Activated T-cell treated with anti-CD3 and anti-CD28 coated beads for 4 hours (primary cell): ENCODE results near the gene LUC7L.
"Not testable (repeated sequence)": the region's sequence is repeated elsewhere in the genome, so short reads cannot be mapped to it uniquely, and the experiment has no call there.

Experiments used
- DNase-seq: peaks from one replicate; pipeline ENCODE4 v3.0.0-alpha.2; 2020

LUC7L gene

GRCh38 chr16:178668-179015, 50.6 kb downstream of the LUC7L start:
- no peak for DNase-seq

DNA sequence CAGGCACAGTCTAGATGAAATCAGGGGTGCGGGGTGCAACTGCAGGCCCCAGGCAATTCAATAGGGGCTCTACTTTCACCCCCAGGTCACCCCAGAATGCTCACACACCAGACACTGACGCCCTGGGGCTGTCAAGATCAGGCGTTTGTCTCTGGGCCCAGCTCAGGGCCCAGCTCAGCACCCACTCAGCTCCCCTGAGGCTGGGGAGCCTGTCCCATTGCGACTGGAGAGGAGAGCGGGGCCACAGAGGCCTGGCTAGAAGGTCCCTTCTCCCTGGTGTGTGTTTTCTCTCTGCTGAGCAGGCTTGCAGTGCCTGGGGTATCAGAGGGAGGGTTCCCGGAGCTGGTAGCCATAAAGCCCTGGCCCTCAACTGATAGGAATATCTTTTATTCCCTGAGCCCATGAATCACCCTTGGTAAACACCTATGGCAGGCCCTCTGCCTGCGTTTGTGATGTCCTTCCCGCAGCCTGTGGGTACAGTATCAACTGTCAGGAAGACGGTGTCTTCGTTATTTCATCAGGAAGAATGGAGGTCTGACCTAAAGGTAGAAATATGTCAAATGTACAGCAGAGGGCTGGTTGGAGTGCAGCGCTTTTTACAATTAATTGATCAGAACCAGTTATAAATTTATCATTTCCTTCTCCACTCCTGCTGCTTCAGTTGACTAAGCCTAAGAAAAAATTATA, 51.1 kb downstream of the LUC7L start:
- DNase-seq = no peak

GRCh38 chr16:177394-177822, 51.8 kb downstream of the LUC7L start:
- DNase-seq = no peak

- not testable (repeated sequence) for DNase-seq
Observed at GRCh38 chr16:176477-177382, 52.5 kb downstream of the LUC7L start, which contains the start of gene HBA1. Gene HBA1 (plus strand): TSS chr16:176680. CDS start chr16:176717, 37 bp downstream.

GRCh38 chr16:176006-176405, 53.2 kb downstream of the LUC7L start:
- not testable (repeated sequence) for DNase-seq

DNA sequence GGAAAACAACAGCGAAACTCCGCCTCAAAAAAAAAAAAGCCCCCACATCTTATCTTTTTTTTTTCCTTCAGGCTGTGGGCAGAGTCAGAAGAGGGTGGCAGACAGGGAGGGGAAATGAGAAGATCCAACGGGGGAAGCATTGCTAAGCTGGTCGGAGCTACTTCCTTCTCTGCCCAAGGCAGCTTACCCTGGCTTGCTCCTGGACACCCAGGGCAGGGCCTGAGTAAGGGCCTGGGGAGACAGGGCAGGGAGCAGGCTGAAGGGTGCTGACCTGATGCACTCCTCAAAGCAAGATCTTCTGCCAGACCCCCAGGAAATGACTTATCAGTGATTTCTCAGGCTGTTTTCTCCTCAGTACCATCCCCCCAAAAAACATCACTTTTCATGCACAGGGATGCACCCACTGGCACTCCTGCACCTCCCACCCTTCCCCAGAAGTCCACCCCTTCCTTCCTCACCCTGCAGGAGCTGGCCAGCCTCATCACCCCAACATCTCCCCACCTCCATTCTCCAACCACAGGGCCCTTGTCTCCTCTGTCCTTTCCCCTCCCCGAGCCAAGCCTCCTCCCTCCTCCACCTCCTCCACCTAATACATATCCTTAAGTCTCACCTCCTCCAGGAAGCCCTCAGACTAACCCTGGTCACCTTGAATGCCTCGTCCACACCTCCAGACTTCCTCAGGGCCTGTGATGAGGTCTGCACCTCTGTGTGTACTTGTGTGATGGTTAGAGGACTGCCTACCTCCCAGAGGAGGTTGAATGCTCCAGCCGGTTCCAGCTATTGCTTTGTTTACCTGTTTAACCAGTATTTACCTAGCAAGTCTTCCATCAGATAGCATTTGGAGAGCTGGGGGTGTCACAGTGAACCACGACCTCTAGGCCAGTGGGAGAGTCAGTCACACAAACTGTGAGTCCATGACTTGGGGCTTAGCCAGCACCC, 54.0 kb downstream of the LUC7L start:
- no peak for DNase-seq

DNA sequence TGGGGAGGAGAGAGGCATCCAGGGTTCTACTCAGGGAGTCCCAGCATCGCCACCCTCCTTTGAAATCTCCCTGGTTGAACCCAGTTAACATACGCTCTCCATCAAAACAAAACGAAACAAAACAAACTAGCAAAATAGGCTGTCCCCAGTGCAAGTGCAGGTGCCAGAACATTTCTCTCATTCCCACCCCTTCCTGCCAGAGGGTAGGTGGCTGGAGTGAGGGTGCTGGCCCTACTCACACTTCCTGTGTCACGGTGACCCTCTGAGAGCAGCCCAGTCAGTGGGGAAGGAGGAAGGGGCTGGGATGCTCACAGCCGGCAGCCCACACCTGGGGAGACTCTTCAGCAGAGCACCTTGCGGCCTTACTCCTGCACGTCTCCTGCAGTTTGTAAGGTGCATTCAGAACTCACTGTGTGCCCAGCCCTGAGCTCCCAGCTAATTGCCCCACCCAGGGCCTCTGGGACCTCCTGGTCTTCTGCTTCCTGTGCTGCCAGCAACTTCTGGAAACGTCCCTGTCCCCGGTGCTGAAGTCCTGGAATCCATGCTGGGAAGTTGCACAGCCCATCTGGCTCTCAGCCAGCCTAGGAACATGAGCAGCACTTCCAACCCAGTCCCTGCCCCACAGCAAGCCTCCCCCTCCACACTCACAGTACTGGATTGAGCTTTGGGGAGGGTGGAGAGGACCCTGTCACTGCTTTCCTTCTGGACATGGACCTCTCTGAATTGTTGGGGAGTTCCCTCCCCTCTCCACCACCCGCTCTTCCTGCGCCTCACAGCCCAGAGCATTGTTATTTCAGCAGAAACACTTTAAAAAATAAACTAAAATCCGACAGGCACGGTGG, 55.1 kb downstream of the LUC7L start:
- not testable (repeated sequence) for DNase-seq

GRCh38 chr16:173211-173854, 55.9 kb downstream of the LUC7L start:
- DNase-seq = not testable (repeated sequence)

GRCh38 chr16:172374-172941, 56.8 kb downstream of the LUC7L start, which contains the start of gene HBA2:
Gene HBA2 (plus strand): TSS chr16:172876. CDS start chr16:172913, 37 bp downstream.
- not testable (repeated sequence) for DNase-seq

- no peak for DNase-seq
Observed at GRCh38 chr16:170788-171187, 58.5 kb downstream of the LUC7L start.

DNA sequence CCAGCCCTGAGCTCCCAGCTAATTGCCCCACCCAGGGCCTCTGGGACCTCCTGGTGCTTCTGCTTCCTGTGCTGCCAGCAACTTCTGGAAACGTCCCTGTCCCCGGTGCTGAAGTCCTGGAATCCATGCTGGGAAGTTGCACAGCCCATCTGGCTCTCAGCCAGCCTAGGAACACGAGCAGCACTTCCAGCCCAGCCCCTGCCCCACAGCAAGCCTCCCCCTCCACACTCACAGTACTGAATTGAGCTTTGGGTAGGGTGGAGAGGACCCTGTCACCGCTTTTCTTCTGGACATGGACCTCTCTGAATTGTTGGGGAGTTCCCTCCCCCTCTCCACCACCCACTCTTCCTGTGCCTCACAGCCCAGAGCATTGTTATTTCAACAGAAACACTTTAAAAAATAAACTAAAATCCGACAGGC, 59.2 kb downstream of the LUC7L start:
- not testable (repeated sequence) for DNase-seq

DNA sequence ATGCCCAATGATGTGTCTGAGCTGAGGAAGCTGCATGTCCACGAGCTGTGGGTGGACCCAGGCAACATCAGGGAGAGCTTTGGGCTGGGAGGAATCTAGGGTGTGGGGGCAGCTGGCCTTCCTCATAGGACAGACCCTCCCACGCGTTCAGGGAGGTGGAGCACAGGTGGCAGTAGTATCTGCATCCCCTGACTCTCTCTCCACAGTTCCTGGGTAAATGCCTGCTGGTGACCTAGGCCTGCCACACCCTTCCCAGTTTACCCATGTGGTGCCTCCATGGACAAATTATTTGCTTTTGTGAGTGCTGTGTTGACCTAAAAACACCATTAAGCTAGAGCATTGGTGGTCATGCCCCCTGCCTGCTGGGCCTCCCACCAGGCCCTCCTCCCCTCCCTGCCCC, 60.2 kb downstream of the LUC7L start:
- DNase-seq = no peak

DNA sequence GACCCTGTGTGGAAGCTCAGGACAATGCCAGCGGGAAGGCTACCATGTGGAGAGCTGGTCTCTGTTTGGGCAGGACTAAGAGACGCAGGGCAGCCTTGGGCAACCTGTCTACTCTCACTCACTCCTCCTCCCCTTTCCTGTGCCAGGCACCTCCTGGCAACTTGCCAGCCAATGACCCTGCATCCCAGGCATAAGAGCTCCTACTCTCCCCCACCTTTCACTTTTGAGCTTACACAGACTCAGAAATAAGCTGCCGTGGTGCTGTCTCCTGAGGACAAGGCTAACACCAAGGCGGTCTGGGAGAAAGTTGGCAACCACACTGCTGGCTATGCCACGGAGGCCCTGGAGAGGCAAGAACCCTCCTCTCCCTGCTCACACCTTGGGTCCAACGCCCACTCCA, 60.8 kb downstream of the LUC7L start:
- no peak for DNase-seq

GRCh38 chr16:167122-167690, 62.0 kb downstream of the LUC7L start:
- no peak for DNase-seq

DNA sequence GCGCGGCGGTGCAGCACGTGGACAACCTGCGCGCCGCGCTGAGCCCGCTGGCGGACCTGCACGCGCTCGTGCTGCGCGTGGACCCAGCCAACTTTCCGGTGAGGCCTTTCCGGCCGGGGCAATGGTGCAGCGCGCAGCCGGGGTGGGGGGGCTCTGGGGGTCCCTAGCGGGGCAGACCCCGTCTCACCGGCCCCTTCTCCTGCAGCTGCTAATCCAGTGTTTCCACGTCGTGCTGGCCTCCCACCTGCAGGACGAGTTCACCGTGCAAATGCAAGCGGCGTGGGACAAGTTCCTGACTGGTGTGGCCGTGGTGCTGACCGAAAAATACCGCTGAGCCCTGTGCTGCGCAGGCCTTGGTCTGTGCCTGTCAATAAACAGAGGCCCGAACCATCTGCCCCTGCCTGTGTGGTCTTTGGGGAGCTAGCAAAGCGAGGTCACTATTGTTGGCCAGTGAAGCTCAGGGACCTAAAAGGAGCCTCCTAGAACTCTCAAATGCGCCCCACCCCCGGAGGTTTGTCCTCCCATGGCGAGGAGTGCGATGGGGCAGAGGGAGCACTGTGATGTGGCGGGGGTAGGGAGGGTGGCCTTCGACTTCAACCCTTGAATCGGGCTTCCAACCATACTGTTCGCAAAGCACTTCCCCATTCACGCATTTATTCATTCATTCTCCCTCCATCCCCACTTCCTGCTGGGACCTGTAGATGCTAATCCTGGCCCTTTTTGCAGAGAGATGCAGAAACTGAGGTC, 62.7 kb downstream of the LUC7L start:
- DNase-seq = no peak

- DNase-seq = no peak
Observed at GRCh38 chr16:165539-166374, 63.5 kb downstream of the LUC7L start, which contains the start of gene HBM. Gene HBM (plus strand): TSS chr16:165978. CDS start chr16:165998, 20 bp downstream.

GRCh38 chr16:164827-165538, 64.3 kb downstream of the LUC7L start:
- no peak for DNase-seq
